Hepatic stellate cell (primary cell): ENCODE data around the gene EFCAB9.

Source experiments
- DNase-seq: peaks from one replicate; pipeline ENCODE4 v3.0.0; 2011; ENCODE audit warnings: low spot score

The EFCAB9 gene

GRCh38 chr5:172243302-172243701, 49.3 kb downstream of the EFCAB9 start:
- no peak for DNase-seq

- DNase-seq, result no peak
Measured at GRCh38 chr5:172245046-172245445, 51.1 kb downstream of the EFCAB9 start.

DNA sequence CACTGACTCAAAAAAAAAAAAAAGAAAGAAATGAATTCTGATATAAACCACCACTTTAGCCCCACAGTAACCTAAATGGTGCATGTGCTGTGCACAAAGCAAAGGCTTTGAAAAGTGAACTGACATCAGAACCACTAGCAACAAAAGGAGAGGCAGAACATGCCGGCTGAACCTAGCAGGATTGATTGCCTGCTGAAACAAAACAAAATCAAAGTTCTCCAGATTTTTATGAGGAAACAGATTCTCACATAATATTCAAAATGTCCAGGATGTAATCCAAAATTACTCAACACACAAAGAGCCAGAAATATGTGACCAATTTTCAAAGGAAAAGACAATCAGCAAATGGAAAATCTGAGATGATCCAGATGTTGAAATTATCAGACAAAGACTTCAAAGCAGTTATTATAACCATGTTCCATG, 51.7 kb downstream of the EFCAB9 start:
- no peak for DNase-seq

DNA sequence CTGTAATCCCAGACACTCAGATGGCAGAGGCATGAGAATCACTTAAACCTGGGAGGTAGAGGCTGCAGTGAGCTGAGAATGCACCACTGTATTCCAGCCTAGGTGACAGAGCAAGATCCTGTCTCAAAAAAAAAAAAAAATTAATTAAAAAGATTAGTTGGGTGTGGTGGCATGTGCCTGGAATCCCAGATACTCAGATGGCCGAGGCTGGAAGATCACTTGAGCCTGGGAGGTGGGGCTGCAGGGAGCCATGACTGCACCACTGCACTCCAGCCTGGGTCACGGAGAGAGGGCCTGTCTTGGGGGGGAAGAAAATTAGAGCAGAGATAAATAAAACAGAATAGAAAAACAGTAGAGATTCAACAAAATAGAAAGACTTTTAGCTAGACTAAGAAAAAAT, 54.7 kb downstream of the EFCAB9 start:
- no peak for DNase-seq

GRCh38 chr5:172251419-172251818, 57.4 kb downstream of the EFCAB9 start:
- no peak for DNase-seq

DNA sequence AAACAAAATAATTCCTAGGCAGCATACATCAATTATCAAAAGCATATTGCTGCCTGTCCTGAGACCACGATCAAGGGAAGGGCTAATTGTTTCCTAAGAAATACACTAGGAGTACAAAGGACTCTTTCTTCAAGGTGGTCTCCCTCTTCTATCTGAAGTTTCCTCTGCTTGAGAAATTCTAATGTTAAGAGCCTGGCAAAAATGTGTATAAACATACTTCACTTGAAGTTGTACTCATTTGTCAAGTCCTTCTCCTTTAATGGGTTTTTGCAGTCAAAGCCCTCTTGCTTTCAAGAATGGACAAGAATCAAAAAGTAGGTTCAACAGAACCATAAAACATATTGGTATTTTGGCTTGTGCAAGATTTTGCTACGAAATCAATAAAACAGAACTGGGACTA, 58.5 kb downstream of the EFCAB9 start:
- no peak for DNase-seq
